Measurements from ENCODE around the gene MYL2.

MYL2 gene

GRCh38 chr12:110896559-110896958 is 23.8 kb downstream of the MYL2 start:
- DNase-seq: no peak

GRCh38 chr12:110893956-110894355 is 26.4 kb downstream of the MYL2 start:
- no peak for DNase-seq

- DNase-seq: no peak
Observed at GRCh38 chr12:110889361-110889760, 31.0 kb downstream of the MYL2 start.

DNA sequence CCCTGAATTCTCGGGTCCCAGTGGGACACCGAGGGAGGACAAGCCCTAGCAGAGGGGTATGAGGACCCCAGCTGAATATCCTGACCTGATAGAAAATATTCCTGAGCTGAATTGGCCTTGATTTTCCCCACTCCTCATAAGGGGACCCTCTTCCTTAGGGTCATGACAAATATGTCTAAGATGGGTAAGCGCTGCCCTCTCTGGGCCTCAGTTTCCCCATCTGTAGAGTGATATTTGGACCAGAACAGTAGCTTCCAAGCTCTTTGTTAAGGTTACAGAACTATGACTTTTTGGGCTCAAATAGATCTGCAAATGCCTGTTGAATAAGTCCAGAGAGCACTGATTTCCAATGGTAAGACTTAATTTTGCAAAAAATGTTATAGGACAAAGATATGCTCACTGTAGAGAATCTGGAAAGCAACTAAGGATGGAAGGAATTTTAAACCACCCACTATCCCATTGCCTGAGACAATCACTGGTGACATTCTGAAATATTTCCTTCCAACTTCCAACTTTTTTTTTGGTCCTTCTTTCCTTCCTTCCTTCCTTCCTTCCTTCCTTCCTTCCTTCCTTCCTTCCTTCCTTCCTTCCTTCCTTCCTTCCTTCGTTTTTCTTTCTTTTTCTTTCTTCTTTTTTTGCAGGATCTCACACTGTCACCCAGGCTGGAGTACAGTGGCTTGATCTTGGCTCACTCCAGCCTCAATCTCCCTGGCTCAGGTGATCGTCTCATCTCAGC is 32.0 kb downstream of the MYL2 start:
- DNase-seq: no peak

DNA sequence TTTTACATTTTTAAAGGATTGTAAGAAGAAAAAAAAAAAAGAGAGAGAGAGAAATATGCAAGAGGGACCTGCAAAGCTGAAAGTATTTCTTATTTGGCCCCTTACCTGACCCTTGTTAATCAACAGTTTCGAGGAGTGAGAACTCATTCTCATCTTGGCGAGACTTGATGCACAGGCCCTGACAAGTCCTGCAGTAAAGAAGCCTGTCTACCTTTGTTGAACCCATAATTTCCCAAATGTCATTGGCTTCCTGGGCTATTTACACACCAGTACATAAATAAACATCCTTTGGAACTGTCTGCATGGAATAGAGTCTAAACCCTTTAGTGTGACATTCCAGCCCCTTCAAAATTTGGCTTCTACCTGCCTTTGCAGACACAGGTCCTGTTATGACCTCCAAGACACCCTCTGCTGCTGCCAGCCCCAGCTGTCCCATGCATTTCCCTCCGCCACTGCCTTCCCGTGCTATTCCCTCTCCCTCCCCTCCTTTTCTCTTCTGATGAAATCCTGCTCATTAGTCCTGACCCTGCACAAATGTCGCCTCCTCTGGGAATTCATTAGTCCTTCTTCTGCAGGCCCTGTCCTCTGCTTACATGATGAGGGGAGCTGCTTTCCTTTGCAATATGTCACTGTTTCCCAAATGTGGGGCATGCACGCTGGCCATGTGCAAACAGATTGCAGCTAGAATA is 35.1 kb downstream of the MYL2 start:
- DNase-seq: no peak

- DNase-seq: no peak
Observed at GRCh38 chr12:110883251-110883650, 37.1 kb downstream of the MYL2 start.

- DNase-seq: no peak
Observed at GRCh38 chr12:110880651-110881050, 39.7 kb downstream of the MYL2 start.

DNA sequence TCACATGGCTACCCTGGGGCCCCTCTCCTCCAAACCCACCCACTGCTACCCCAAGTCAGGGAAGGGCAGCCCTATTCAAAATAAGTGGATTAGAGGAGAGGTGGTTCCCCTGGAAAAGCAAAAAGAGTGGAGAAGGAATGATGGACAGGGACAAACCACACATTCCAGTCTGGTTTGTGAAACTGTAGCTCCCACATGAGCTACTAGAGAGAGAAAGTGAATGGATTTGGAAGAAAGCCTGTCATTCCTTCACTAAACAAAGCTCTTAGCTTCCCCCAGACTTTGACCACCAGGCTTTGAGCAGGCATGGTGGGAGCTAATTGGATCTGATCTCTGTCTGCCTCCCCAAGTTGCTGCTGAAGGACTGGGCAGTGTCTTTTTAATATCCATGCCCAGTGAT is 45.6 kb downstream of the MYL2 start:
- no peak for DNase-seq

DNA sequence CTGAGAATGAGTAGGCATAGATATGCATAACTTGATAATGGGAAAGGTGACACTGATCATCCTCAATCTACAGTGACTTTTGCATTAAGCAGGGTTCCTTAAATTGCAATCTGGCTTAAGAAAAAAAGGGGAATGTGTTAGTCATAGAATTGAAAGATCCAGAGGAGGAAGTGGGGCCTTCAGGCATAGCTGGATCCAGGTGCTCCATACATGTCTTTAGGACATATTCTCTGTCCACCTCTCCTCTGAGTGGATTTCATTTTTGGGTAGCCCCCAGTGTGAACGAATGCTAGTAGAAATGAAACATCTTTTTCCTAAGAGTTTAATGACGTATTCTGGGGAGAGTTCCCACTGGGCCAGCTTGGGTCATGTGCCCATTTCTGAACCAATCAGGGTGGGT is 46.0 kb downstream of the MYL2 start:
- DNase-seq: no peak

GRCh38 chr12:110872100-110872499 is 48.3 kb downstream of the MYL2 start:
- DNase-seq: no peak

DNA sequence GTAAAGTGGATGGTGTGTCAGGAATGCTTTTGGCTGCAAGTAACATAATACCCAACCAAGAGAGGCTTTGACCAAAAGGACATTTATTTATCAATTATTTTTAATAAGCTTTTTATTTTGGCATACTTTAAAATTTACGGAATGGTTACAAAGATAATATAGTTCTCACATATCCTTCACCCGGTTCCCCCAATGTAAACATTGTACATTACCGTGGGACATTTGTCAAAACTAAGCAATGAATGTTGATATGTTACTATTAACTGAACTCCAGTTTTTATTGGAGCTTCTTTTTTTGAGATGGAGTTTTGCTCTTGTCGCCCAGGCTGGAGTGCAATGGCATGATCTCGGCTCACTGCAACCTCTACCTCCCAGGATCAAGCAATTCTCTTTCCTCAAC is 50.6 kb downstream of the MYL2 start:
- no peak for DNase-seq

DNA sequence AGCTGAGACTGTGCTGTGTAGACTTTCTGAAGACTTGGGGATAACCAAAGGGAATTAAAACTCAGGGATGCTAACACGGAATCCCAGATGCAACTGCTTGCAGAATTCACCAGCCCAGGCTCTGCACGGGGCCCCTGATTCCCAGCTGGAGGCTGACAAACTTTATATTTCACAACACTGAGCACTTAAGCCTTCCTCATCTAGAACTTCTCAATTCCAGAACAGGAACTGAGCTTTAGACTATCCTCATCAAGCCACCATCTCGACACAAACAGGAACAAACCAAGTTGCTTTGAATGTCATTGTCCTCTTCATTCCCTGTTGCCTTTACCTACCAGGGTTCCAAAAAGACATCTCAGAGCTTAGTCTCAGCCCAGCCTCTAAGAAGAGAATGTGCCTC is 51.4 kb downstream of the MYL2 start:
- no peak for DNase-seq

GRCh38 chr12:110865521-110865920 is 54.9 kb downstream of the MYL2 start:
- no peak for DNase-seq

GRCh38 chr12:110863161-110863560 is 57.2 kb downstream of the MYL2 start:
- no peak for DNase-seq

DNA sequence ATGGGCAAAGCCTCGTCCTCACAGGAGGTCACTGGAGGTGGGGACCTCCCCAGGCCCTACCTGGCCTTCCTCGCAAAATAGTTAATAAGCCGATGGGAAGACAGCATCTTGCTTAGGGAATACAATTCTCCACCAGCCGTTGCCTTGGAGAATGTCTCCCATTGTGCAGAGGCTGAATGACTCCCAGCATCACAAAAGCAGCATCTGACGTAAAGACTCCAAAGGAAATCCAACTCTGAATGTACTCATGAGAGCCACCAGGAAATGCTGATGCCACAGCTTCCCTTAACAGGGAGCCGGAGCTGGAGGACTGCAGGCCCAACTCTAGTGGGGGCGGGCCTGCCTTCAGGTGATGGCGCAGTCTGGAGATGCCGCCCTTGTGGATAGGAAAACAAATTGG is 58.0 kb downstream of the MYL2 start:
- DNase-seq: no peak

GRCh38 chr12:110861729-110862128 is 58.6 kb downstream of the MYL2 start:
- no peak for DNase-seq

All from hypothalamus (tissue), 51 donors.